AG08395 (cell line): ENCODE measurements around the gene AKAP1.

ENCODE experiments used
- DNase-seq: peaks from one replicate; pipeline ENCODE4 v3.0.0; 2012; ENCODE audit warnings: mixed read lengths, low spot score

Gene AKAP1

GRCh38 chr17:57130708-57131461 is 45.8 kb downstream of the AKAP1 start:
- DNase-seq, result peak; percentile 93

- DNase-seq, result no peak
Measured at GRCh38 chr17:57132663-57133062, 47.6 kb downstream of the AKAP1 start.

GRCh38 chr17:57133486-57133885 is 48.4 kb downstream of the AKAP1 start:
- no peak for DNase-seq

- DNase-seq, result no peak
Measured at GRCh38 chr17:57135026-57135788, 50.2 kb downstream of the AKAP1 start.

- no peak for DNase-seq
Measured at GRCh38 chr17:57135789-57136291, 50.8 kb downstream of the AKAP1 start.

GRCh38 chr17:57136355-57136754 is 51.3 kb downstream of the AKAP1 start:
- no peak for DNase-seq

- DNase-seq, result no peak
Measured at GRCh38 chr17:57138030-57138911, 53.2 kb downstream of the AKAP1 start.

- DNase-seq, result no peak
Measured at GRCh38 chr17:57138956-57139576, 54.0 kb downstream of the AKAP1 start.

GRCh38 chr17:57140316-57140715 is 55.3 kb downstream of the AKAP1 start:
- DNase-seq, result no peak

GRCh38 chr17:57142925-57143324 is 57.9 kb downstream of the AKAP1 start:
- peak; percentile 18 for DNase-seq

- DNase-seq, result no peak
Measured at GRCh38 chr17:57143361-57143760, 58.3 kb downstream of the AKAP1 start.

GRCh38 chr17:57143919-57144318 is 58.9 kb downstream of the AKAP1 start:
- no peak for DNase-seq

- no peak for DNase-seq
Measured at GRCh38 chr17:57144567-57144966, 59.5 kb downstream of the AKAP1 start.

- DNase-seq, result no peak
Measured at GRCh38 chr17:57145347-57145746, 60.3 kb downstream of the AKAP1 start.

- DNase-seq, result no peak
Measured at GRCh38 chr17:57146273-57146672, 61.2 kb downstream of the AKAP1 start.

- DNase-seq, result no peak
Measured at GRCh38 chr17:57151798-57152197, 66.8 kb downstream of the AKAP1 start.

- no peak for DNase-seq
Measured at GRCh38 chr17:57152967-57153528, 68.0 kb downstream of the AKAP1 start.

- DNase-seq, result no peak
Measured at GRCh38 chr17:57154921-57155320, 69.9 kb downstream of the AKAP1 start.

GRCh38 chr17:57158325-57158724 is 73.3 kb downstream of the AKAP1 start:
- no peak for DNase-seq

GRCh38 chr17:57158795-57159194 is 73.7 kb downstream of the AKAP1 start:
- DNase-seq, result no peak

- no peak for DNase-seq
Measured at GRCh38 chr17:57160624-57161023, 75.6 kb downstream of the AKAP1 start.
